Right renal pelvis (tissue), 4 donors: ENCODE data around the gene GSTT2B. TPM values are rescaled to one million over a fixed set of nuclear protein-coding genes. Genes with fewer than 3 reads are reported as not detected.
"Not testable (repeated sequence)": the region's sequence is repeated elsewhere in the genome, so short reads cannot be mapped to it uniquely, and the experiment has no call there.

Source experiments
- DNase-seq, 4 donors: peaks; one replicate each; pipeline ENCODE4 v3.0.0-alpha.2; 2013; ENCODE audit warnings: low read depth in 4 of 4, low spot score in 3 of 4, missing footprints in 1 of 4
- polyA plus RNA-seq, 4 donors: library from polyadenylated mRNA; unstranded; fragments of 120-200 nt; gene quantifications; one replicate each; pipeline ENCODE4 v1.2.1, GENCODE V29; 2013; ENCODE audit not compliant: insufficient read length in 4 of 4

GSTT2B gene
- polyA plus RNA-seq, 4 donors = 4.5 to 22.4 (median 12.6) TPM

DNA sequence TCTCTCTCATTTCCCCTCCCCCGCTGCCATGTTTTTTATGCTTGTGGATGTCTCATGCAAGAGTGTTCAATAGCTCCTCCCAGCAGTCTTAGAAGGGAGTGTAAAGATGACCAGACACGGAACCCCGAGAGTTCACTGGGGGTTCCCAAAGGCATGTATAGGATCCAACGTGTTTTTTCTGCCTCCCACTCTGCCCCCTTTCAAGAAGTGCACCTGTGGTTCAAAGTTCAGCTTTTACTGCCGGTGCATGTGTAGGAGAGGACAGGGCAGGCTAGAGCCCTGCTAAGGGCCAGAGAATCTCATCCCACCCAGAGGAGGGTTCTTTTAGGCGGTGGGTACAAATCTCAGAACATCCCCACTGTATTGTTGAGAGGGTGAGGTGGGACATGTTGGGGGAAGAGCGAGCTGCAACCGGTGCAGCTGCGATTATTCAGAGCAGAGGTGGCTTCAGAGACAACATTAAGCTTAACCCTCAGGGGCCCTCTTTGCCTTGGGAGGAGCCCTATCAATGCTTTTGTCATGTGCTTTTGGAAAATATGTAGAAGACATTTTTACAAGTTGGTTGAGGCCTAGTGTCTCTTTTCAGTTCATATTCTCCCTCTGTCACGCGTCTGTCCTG lies 52.3 kb downstream of the GSTT2B start:
- no peak for DNase-seq

DNA sequence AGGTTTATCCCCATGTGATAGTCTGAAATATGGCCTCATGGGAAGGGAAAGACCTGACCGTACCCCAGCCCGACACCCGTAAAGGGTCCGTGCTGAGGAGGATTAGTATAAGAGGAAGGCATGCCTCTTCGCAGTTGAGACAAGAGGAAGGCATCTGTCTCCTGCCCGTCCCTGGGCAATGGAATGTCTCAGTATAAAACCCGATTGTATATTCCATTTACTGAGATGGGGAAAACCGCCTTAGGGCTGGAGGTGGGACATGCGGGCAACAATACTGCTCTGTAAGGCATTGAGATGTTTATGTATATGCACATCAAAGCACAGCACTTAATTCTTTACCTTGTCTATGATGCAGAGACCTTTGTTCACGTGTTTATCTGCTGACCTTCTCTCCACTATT lies 53.6 kb downstream of the GSTT2B start:
- DNase-seq = not testable (repeated sequence)

Other genes starting within 250 kb of the GSTT2B start
- gene ZNF70, start 210.1 kb downstream of the GSTT2B start, polyA plus RNA-seq = 1 to 10 TPM; 5.0 to 5.8 (median 5.5) TPM
- 1 to 10 TPM in 1 of 4 donors, under 1 TPM in 3; 0.69 to 1.3 (median 0.78) TPM for gene VPREB3, start 206.8 kb downstream of the GSTT2B start, polyA plus RNA-seq
- 1 to 10 TPM; 2.3 to 3.5 (median 2.5) TPM for gene C22orf15, start 198.2 kb downstream of the GSTT2B start, polyA plus RNA-seq
- 10 to 100 TPM; 79.3 to 96.3 (median 83.1) TPM for gene CHCHD10, start 193.2 kb downstream of the GSTT2B start, polyA plus RNA-seq
- 10 to 100 TPM; 12.1 to 25.4 (median 19.8) TPM for gene MMP11, start 188.3 kb downstream of the GSTT2B start, polyA plus RNA-seq
- gene SMARCB1, start 174.2 kb downstream of the GSTT2B start, polyA plus RNA-seq = 100 to 1,000 TPM; 193 to 206 (median 194) TPM
- 1 to 10 TPM; 3.6 to 6.1 (median 4.7) TPM for gene DERL3, start 122.2 kb downstream of the GSTT2B start, polyA plus RNA-seq
- gene SLC2A11, start 103.3 kb downstream of the GSTT2B start, polyA plus RNA-seq = 10 to 100 TPM; 24.9 to 32.9 (median 27.7) TPM
- 100 to 1,000 TPM; 174 to 366 (median 191) TPM for gene MIF, start 66.8 kb downstream of the GSTT2B start, polyA plus RNA-seq
- gene DDTL, start 5.7 kb upstream of the GSTT2B start, polyA plus RNA-seq = 1 to 10 TPM; 6.3 to 7.9 (median 6.9) TPM
- 10 to 100 TPM; 59.3 to 95.8 (median 66.4) TPM for gene DDT, start 13.2 kb upstream of the GSTT2B start, polyA plus RNA-seq
- 1 to 10 TPM in 2 of 4 donors, under 1 TPM in 2; 0.61 to 2.6 (median 1.3) TPM for gene GSTT2, start 18.9 kb upstream of the GSTT2B start, polyA plus RNA-seq
- gene GSTT4, start 44.3 kb upstream of the GSTT2B start, polyA plus RNA-seq = under 1 TPM in 1 of 4 donors, not detected in 3; 0.04 TPM
- gene CABIN1, start 50.1 kb upstream of the GSTT2B start, polyA plus RNA-seq = 10 to 100 TPM; 42.2 to 53.3 (median 51.1) TPM
- 10 to 100 TPM; 10.7 to 20.5 (median 18.2) TPM for gene SUSD2, start 220.3 kb upstream of the GSTT2B start, polyA plus RNA-seq